Measurements from ENCODE around the gene EHD1. TPM values are rescaled to one million over a fixed set of nuclear protein-coding genes. Genes with fewer than 3 reads are reported as not detected.

Gene EHD1
- total RNA-seq, 3 donors from 2014 or later: 26.9 to 45.4 (median 31.2) TPM

DNA sequence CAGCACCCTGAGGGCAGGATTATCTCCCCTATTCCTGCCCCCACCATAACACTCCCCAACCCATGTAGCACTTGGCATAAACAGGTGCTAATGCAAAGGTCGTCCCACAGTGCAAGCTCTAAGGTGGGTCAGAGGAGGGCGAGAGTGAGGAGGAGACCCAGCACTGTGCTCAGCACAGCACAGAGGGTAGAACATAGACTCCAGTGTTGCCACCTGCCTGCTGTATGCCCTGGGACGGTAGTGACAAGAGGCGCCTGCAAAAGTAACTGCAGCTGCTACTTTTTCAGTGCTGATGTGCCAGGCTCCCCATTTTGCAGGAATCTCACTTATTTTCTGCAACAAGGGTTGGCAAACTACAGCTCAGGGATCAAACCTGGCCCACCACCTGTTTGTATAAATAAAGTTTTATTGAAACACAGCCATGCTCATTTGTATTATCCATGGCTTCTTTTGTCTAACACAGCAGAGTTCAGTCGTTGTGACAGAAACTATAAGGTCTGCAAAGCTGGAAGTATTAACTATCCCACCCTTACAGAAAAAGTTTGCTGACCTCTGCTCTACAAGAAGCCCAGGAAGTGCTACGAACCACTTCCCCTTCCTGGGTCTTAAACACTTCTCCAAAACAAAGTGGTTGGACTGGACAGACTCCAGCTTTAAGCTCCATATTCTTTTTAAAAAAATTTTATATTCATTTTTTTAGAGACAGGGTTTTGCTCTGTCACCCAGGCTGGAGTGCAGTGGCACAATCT, 17.0 kb downstream of the EHD1 start:
- Histone ChIP-seq H3K9me3 (no peaks in the 10 kb centered on the region), H3K27me3 (no peaks in the 10 kb centered on the region), H3K36me3 (no peaks in the 10 kb centered on the region), H3K4me1 (peaks cover 30 to 44% of the 10 kb centered on the region in 2 donors), H3K27ac (no peak overlapping the region), H3K4me3 (no peak overlapping the region)
- TF ChIP-seq POLR2AphosphoS5 (IDR thresholded peaks at IDR 0.05) (no peak), POLR2A (IDR thresholded peaks at IDR 0.05) (no peak), CTCF (IDR thresholded peaks at IDR 0.05) (no peak)
- no peak for DNase-seq (ENCODE audit: low spot score in 2 of 2)
- intact Hi-C loops (cut with DNase I; ENCODE audit: low total_unique reads): no loop called here

- no peaks in the 10 kb centered on the region for H3K27me3 ChIP-seq
- TF ChIP-seq CTCF (IDR thresholded peaks at IDR 0.05): no peak
- no peak for TF ChIP-seq POLR2A (IDR thresholded peaks at IDR 0.05)
- intact Hi-C loops (cut with DNase I; ENCODE audit: low total_unique reads): loop anchor here (10.0 kb wide), 1 partner anchor 155 kb away; the partner anchor contains the start of gene ARL2
- H3K36me3 ChIP-seq: no peaks in the 10 kb centered on the region
- DNase-seq (ENCODE audit: low spot score in 2 of 2): no peak
- peak overlapping the region; percentile 6 to 25 for H3K27ac ChIP-seq
- peaks cover 30 to 45% of the 10 kb centered on the region in 2 donors for H3K4me1 ChIP-seq
- no peak overlapping the region for H3K4me3 ChIP-seq
- H3K9me3 ChIP-seq: no peaks in the 10 kb centered on the region
These were observed 18.6 kb downstream of the EHD1 start for GRCh38 chr11:64859542-64860414.

- no peak for DNase-seq (ENCODE audit: low spot score in 2 of 2)
- no peaks in the 10 kb centered on the region for H3K27me3 ChIP-seq
- H3K4me3 ChIP-seq: no peak overlapping the region
- no peaks in the 10 kb centered on the region for H3K36me3 ChIP-seq
- no peak for TF ChIP-seq POLR2AphosphoS5 (IDR thresholded peaks at IDR 0.05)
- TF ChIP-seq POLR2A (IDR thresholded peaks at IDR 0.05): no peak
- no peak for TF ChIP-seq CTCF (IDR thresholded peaks at IDR 0.05)
- H3K27ac ChIP-seq: peak overlapping the region; percentile 6 to 52
- peaks cover 22 to 41% of the 10 kb centered on the region in 2 donors for H3K4me1 ChIP-seq
- intact Hi-C loops (cut with DNase I; ENCODE audit: low total_unique reads): loop anchor here (10.0 kb wide), 1 partner anchor 156 kb away; the partner anchor contains the start of gene ARL2
- H3K9me3 ChIP-seq: no peaks in the 10 kb centered on the region
These were observed 19.8 kb downstream of the EHD1 start for GRCh38 chr11:64858467-64859263.

DNA sequence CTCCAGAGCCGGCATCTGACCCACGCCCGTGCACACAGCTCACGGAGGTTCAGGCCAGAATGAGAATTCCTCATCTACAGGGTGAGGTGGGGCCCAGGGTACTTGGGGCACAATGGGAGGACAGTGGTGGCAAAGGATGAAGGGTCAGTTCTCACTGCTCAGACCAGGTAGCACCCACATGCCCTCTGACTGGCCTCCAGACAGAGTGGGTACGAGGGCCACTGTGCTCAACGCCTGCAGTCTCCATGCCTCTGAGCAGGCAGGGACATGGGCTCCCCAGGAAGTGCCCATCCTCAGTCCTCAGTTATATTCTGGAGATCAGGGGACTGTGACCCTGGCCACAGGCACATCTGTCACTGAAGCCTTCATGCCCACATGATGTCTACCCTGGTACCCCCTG, 20.9 kb downstream of the EHD1 start:
- intact Hi-C loops (cut with DNase I; ENCODE audit: low total_unique reads): loop anchor here (10.0 kb wide), 1 partner anchor 157 kb away; the partner anchor contains the start of gene ARL2
- Histone ChIP-seq H3K27me3 (no peaks in the 10 kb centered on the region), H3K9me3 (no peaks in the 10 kb centered on the region), H3K36me3 (no peaks in the 10 kb centered on the region), H3K4me1 (peaks cover 15 to 29% of the 10 kb centered on the region in 2 donors), H3K27ac (peak overlapping the region in 1 of 2 donors; percentile 83), H3K4me3 (no peak overlapping the region)
- TF ChIP-seq POLR2A (IDR thresholded peaks at IDR 0.05): no peak
- no peak for TF ChIP-seq CTCF (IDR thresholded peaks at IDR 0.05)
- TF ChIP-seq POLR2AphosphoS5 (IDR thresholded peaks at IDR 0.05): no peak
- no peak for DNase-seq (ENCODE audit: low spot score in 2 of 2)

Data from breast epithelium (tissue), 4 donors.